H1 (cell line): ENCODE measurements around the gene RERE. TPM values are rescaled to one million over a fixed set of nuclear protein-coding genes. Genes with fewer than 3 reads are reported as not detected.

ENCODE experiments used
- CTCF ChIA-PET: fragments of 300-600 bp; sonication (Branson Sonifier 250); formaldehyde crosslinking; loops from one replicate; lab custom pipeline; 2021; ENCODE audit not compliant: partially characterized antibody; lab: Charles Lee
- POLR2A ChIA-PET: fragments of 300-600 bp; sonication (Branson Sonifier 250); formaldehyde crosslinking; loops from one replicate; lab custom pipeline; 2021; ENCODE audit warnings: inconsistent platforms; ENCODE audit not compliant: partially characterized antibody; lab: Charles Lee
- DNase-seq, 2 experiments: peaks; one replicate each; pipeline versions ENCODE4 v3.0.0 to v3.0.0-alpha.2; 2010 to 2022; ENCODE audit warnings: low spot score in 2 of 2, low read depth in 1 of 2, mixed read lengths in 1 of 2
- FAIRE-seq: peaks from 2 replicates; lab custom pipeline; 2011; peaks lifted over from hg19 to GRCh38; lab: Jason Lieb, UNC
- H2AFZ ChIP-seq: 2 replicates; pipeline ENCODE4 v1.8.1; 2012; ENCODE audit warnings: low read length, inconsistent platforms
- H2AK5ac ChIP-seq: 2 replicates; pipeline ENCODE4 v1.6.1; 2013; ENCODE audit warnings: low read depth, low read length
- H2BK120ac ChIP-seq: replicated peaks from 2 replicates; pipeline ENCODE3; 2013; ENCODE audit warnings: low read depth, low read length, inconsistent platforms
- H2BK12ac ChIP-seq: 2 replicates; pipeline ENCODE4 v1.6.1; 2013; ENCODE audit warnings: low read depth, low read length
- H2BK15ac ChIP-seq: 2 replicates; pipeline ENCODE4 v1.6.1; 2013; ENCODE audit warnings: low read length
- H2BK20ac ChIP-seq: 2 replicates; pipeline ENCODE4 v1.6.1; 2013; ENCODE audit warnings: low read length
- H2BK5ac ChIP-seq: 2 replicates; pipeline ENCODE4 v1.6.1; 2013; ENCODE audit warnings: low read depth, low read length
- H3K14ac ChIP-seq: 2 replicates; pipeline ENCODE4 v1.6.1; 2013; ENCODE audit warnings: inconsistent platforms; ENCODE audit not compliant: insufficient read length
- H3K18ac ChIP-seq: 2 replicates; pipeline ENCODE4 v1.6.1; 2013; ENCODE audit warnings: low read length; ENCODE audit errors: extremely low read depth
- H3K23ac ChIP-seq: 2 replicates; pipeline ENCODE4 v1.6.1; 2013; ENCODE audit warnings: inconsistent platforms; ENCODE audit not compliant: insufficient read length
- H3K23me2 ChIP-seq: 2 replicates; pipeline ENCODE4 v1.6.1; 2013; ENCODE audit warnings: low read depth, low read length
- H3K27ac ChIP-seq: 2 replicates; pipeline ENCODE4 v1.6.1; 2011; ENCODE audit warnings: low read depth, low read length, inconsistent platforms
- H3K27me3 ChIP-seq, 4 experiments: replicated peaks in 1 of 4; 1 replicate in 1 of 4; 2 replicates in 3 of 4; pipeline versions ENCODE4 v1.6.1 to v1.8.1; 2011 to 2013; ENCODE audit warnings: low read length in 3 of 4, mild to moderate bottlenecking in 3 of 4, inconsistent platforms in 2 of 4, mixed read lengths in 2 of 4, moderate library complexity in 1 of 4; ENCODE audit not compliant: control insufficient read depth in 3 of 4, insufficient read depth in 3 of 4; ENCODE audit errors: extremely low read depth in 1 of 4
- H3K36me3 ChIP-seq, 4 experiments: 2 replicates each; pipeline versions ENCODE4 v1.6.1 to v1.8.1; 2011 to 2013; ENCODE audit warnings: mild to moderate bottlenecking in 4 of 4, low read length in 3 of 4, moderate library complexity in 2 of 4, control low read depth in 1 of 4, inconsistent platforms in 1 of 4; ENCODE audit not compliant: insufficient read depth in 4 of 4, control insufficient read depth in 2 of 4
- H3K4ac ChIP-seq: replicated peaks from 2 replicates; pipeline ENCODE3; 2013; ENCODE audit warnings: low read length, low read depth, mixed read lengths, inconsistent platforms; ENCODE audit not compliant: insufficient read length
- H3K4me1 ChIP-seq, 4 experiments: replicated peaks in 1 of 4; 1 replicate in 1 of 4; 2 replicates in 3 of 4; pipeline versions ENCODE4 v1.6.1 to v1.8.1; 2011 to 2013; ENCODE audit warnings: low read length in 3 of 4, inconsistent platforms in 2 of 4, mixed read lengths in 1 of 4; ENCODE audit not compliant: insufficient read depth in 4 of 4, control insufficient read depth in 3 of 4
- H3K4me2 ChIP-seq, 2 experiments: 2 replicates each; pipeline versions ENCODE4 v1.6.1 to v1.8.1; 2011 to 2013; ENCODE audit warnings: low read depth in 2 of 2, low read length in 2 of 2, control low read depth in 1 of 2, inconsistent platforms in 1 of 2, mild to moderate bottlenecking in 1 of 2; ENCODE audit not compliant: insufficient read depth in 1 of 2
- H3K4me3 ChIP-seq, 4 experiments: fragments of 200-600, 300-600 bp in 1 of 4; sonication (generic), shearing (Covaris generic), sonication (Bioruptor Twin) in 1 of 4; 2 replicates each; pipeline versions ENCODE4 v1.5.1 to v1.8.1; 2011 to 2016; ENCODE audit warnings: low read length in 4 of 4, low read depth in 3 of 4, control low read depth in 2 of 4, inconsistent platforms in 2 of 4, mild to moderate bottlenecking in 2 of 4, mixed read lengths in 1 of 4, moderate library complexity in 1 of 4; ENCODE audit not compliant: insufficient read depth in 2 of 4; ENCODE audit errors: extremely low read depth in 1 of 4
- H3K56ac ChIP-seq: replicated peaks from 2 replicates; pipeline ENCODE3; 2013; ENCODE audit warnings: low read depth, mild to moderate bottlenecking, mixed read lengths, low read length, inconsistent platforms; ENCODE audit not compliant: insufficient read length
- H3K79me1 ChIP-seq: 2 replicates; pipeline ENCODE4 v1.6.1; 2013; ENCODE audit warnings: low read depth, low read length, control low read depth
- H3K79me2 ChIP-seq, 2 experiments: 2 replicates each; pipeline versions ENCODE4 v1.6.1 to v1.8.1; 2012 to 2013; ENCODE audit warnings: low read length in 2 of 2, mild to moderate bottlenecking in 2 of 2, inconsistent platforms in 1 of 2; ENCODE audit not compliant: insufficient read depth in 2 of 2, control insufficient read depth in 1 of 2
- H3K9ac ChIP-seq, 4 experiments: replicated peaks in 1 of 4; 1 replicate in 1 of 4; 2 replicates in 3 of 4; pipeline versions ENCODE4 v1.6.1 to v1.8.1; 2011 to 2013; ENCODE audit warnings: low read depth in 3 of 4, low read length in 3 of 4, control low read depth in 2 of 4, mild to moderate bottlenecking in 2 of 4, moderate library complexity in 2 of 4, inconsistent platforms in 1 of 4; ENCODE audit errors: extremely low read depth in 1 of 4
- H3K9me3 ChIP-seq, 2 experiments: 2 replicates each; pipeline versions ENCODE4 v1.6.1 to v1.8.1; 2012 to 2013; ENCODE audit warnings: mild to moderate bottlenecking in 2 of 2, moderate library complexity in 2 of 2, control low read depth in 1 of 2, inconsistent platforms in 1 of 2, low read depth in 1 of 2, low read length in 1 of 2, mixed read lengths in 1 of 2; ENCODE audit not compliant: insufficient read depth in 2 of 2
- H4K20me1 ChIP-seq, 2 experiments: replicated peaks in 1 of 2; 2 replicates each; pipeline versions ENCODE3 to v1.8.1; 2011 to 2013; ENCODE audit warnings: inconsistent platforms in 2 of 2, low read length in 2 of 2, mild to moderate bottlenecking in 1 of 2; ENCODE audit not compliant: insufficient read depth in 2 of 2, control insufficient read depth in 1 of 2
- H4K5ac ChIP-seq: 2 replicates; pipeline ENCODE4 v1.6.1; 2013; ENCODE audit warnings: low read length, low read depth, mixed read lengths, inconsistent platforms; ENCODE audit not compliant: insufficient read length
- H4K8ac ChIP-seq: 2 replicates; pipeline ENCODE4 v1.8.0; 2013; ENCODE audit warnings: mild to moderate bottlenecking, moderate library complexity, low read length, inconsistent platforms; ENCODE audit not compliant: insufficient read depth; ENCODE audit errors: extremely low read depth
- H4K91ac ChIP-seq: replicated peaks from 2 replicates; pipeline ENCODE3; 2013; ENCODE audit warnings: low read length, mixed read lengths, inconsistent platforms; ENCODE audit not compliant: insufficient read length
- ASH2L ChIP-seq: fragments of 200-600, 300-600 bp; sonication (generic); IDR thresholded peaks from one replicate; pipeline ENCODE4 v1.7.1; 2017; ENCODE audit warnings: low read length
- BRCA1 ChIP-seq: IDR thresholded peaks from 2 replicates; pipeline ENCODE4 v1.6.1; 2012; ENCODE audit warnings: low read depth, low read length, improper control_type of control experiment
- EP300 ChIP-seq, 2 experiments: IDR thresholded peaks; 1 replicate in 1 of 2; 2 replicates in 1 of 2; pipeline ENCODE4 v1.6.1; 2011 to 2012; ENCODE audit warnings: low read depth in 2 of 2, low read length in 2 of 2, mild to moderate bottlenecking in 2 of 2, borderline replicate concordance in 1 of 2, inconsistent platforms in 1 of 2, moderate library complexity in 1 of 2
- NANOG ChIP-seq: IDR thresholded peaks from 2 replicates; pipeline ENCODE4 v1.6.1; 2011; ENCODE audit warnings: low read length, low read depth, mild to moderate bottlenecking, inconsistent platforms; ENCODE audit not compliant: insufficient read depth, poor library complexity, severe bottlenecking
- RBBP5 ChIP-seq: IDR thresholded peaks from 2 replicates; pipeline ENCODE4 v1.7.1; 2012; ENCODE audit warnings: low read depth, mild to moderate bottlenecking, inconsistent platforms, low read length, moderate library complexity, borderline replicate concordance
- RXRA ChIP-seq: IDR thresholded peaks from 2 replicates; pipeline ENCODE4 v1.6.1; 2011; ENCODE audit warnings: low read depth, mild to moderate bottlenecking, low read length, moderate library complexity; ENCODE audit not compliant: insufficient read depth
- SIRT6 ChIP-seq: IDR thresholded peaks from one replicate; pipeline ENCODE4 v1.7.1; 2012; ENCODE audit warnings: low read length, inconsistent platforms
- SP1 ChIP-seq: IDR thresholded peaks from 2 replicates; pipeline ENCODE4 v1.6.1; 2011; ENCODE audit warnings: low read depth, low read length
- SRF ChIP-seq: IDR thresholded peaks from 2 replicates; pipeline ENCODE4 v1.6.1; 2011; ENCODE audit warnings: mild to moderate bottlenecking, low read depth, low read length, moderate library complexity
- TEAD4 ChIP-seq: IDR thresholded peaks from 2 replicates; pipeline ENCODE4 v1.6.1; 2012; ENCODE audit warnings: low read depth, low read length, inconsistent platforms, mixed read lengths
- ZNF274 ChIP-seq: IDR thresholded peaks from 2 replicates; pipeline ENCODE4 v1.7.0; 2012; ENCODE audit warnings: low read length, borderline replicate concordance; ENCODE audit errors: extremely low read depth
- WGBS, 2 experiments: shearing (Covaris generic) in 1 of 2; methylation state at CpG; one replicate each; pipeline versions ENCODE4 v1.1.6 to v1.1.7; 2013 to 2015; ENCODE audit warnings: low lambda C conversion rate in 2 of 2, mixed read lengths in 2 of 2, inconsistent platforms in 1 of 2, low coverage in 1 of 2, missing lambda C conversion rate in 1 of 2; ENCODE audit not compliant: insufficient replicate concordance in 2 of 2, insufficient coverage in 1 of 2, insufficient read length in 1 of 2; ENCODE audit errors: extremely low coverage in 1 of 2, missing lambda C conversion rate in 1 of 2; 5-methylcytosine and 5-hydroxymethylcytosine counted together
- polyA plus RNA-seq, 7 experiments: library from polyadenylated mRNA; depleted of rRNA in 3 of 7; stranded (reverse) in 5 of 7; unstranded in 2 of 7; fragments of >200 nt in 5 of 7; fragments of 200-250 nt in 2 of 7; gene quantifications; 1 replicate in 5 of 7; 2 replicates in 1 of 7; 4 replicates in 1 of 7; pipeline versions ENCODE4 v1.2.1 to v1.2.3, GENCODE V29; 2011 to 2013; ENCODE audit warnings: missing spikeins in 2 of 7, mixed read lengths in 2 of 7
- total RNA-seq: library from RNA; stranded (reverse); fragmentation: NEBNext Ultra II Directional; extraction: Animal tissue kit (Norgen Biotek cat#: 25700); gene quantifications from 2 replicates; pipeline ENCODE4 v1.2.1, GENCODE V29; 2021

RERE gene
- total and polyA plus RNA-seq, 2 of the 8 experiments (the other 6 are each of a cell fraction or from before 2014, with no cell fraction given) = 15.3 to 142 TPM

GRCh38 chr1:8789314-8790214 lies 27.9 kb downstream of the RERE start:
- POLR2A ChIA-PET = interaction anchor here (0.5 to 2.4 kb wide), 3 partner anchors 14 to 60 kb away, joined by 3 to 5 read pairs (median 4); no protein-coding TSS in a partner anchor
- no peak overlapping the region for H4K8ac ChIP-seq
- H3K79me2 ChIP-seq = peaks cover 0 to 68% of the 10 kb centered on the region in 2 experiments; a peak in 2 of 4 replicates
- no peak overlapping the region for H2BK15ac ChIP-seq
- peaks cover 0 to 8% of the 10 kb centered on the region in 2 experiments for H4K20me1 ChIP-seq
- 0 out of 2 replicates have a peak, but pooled peaks cover 4% of the 10 kb centered on the region for H3K79me1 ChIP-seq
- peaks cover 3 to 22% (median 10%) of the 10 kb centered on the region in 4 experiments for H3K4me1 ChIP-seq
- H3K23ac ChIP-seq = no peak overlapping the region
- no peak overlapping the region for H2BK5ac ChIP-seq
- peak overlapping the region in 1 of 4 experiments; percentile 27; a peak in 2 of 8 replicates for H3K4me3 ChIP-seq
- peak overlapping the region; percentile 64 for H2BK12ac ChIP-seq
- no peaks in the 10 kb centered on the region for H3K9me3 ChIP-seq
- no peak overlapping the region for H3K56ac ChIP-seq
- DNase-seq = peak; percentile 36 to 47
- CTCF ChIA-PET = interaction anchor here (0.8 to 1.4 kb wide), 2 partner anchors 64 to 228 kb away, joined by 3 to 4 read pairs; no protein-coding TSS in a partner anchor
- H2BK20ac ChIP-seq = no peak overlapping the region
- no peaks in the 10 kb centered on the region; a peak in 1 of 8 replicates for H3K36me3 ChIP-seq
- TF ChIP-seq ZNF274 (no peak), ASH2L (peak; percentile 24), RBBP5 (peak; percentile 69; the same call in 1 of the 2 replicates), TEAD4 (peak; percentile 91), SRF (no peak), SP1 (peak; percentile 38; the same call in 1 of the 2 replicates), NANOG (peak; percentile 45), SIRT6 (no peak), RXRA (no peak), EP300 (IDR thresholded peaks at IDR 0.05; ENCODE audit: borderline replicate concordance in 1 of 2, low read depth in 2 of 2, low read length in 2 of 2) (no peak), BRCA1 (no peak)
- TF ChIP-seq, all 59 proteins: peak for 5
- no peaks in the 10 kb centered on the region for H3K27me3 ChIP-seq
- H2AK5ac ChIP-seq = no peak overlapping the region
- no peak overlapping the region for H3K9ac ChIP-seq
- H3K23me2 ChIP-seq = 0 out of 2 replicates have a peak, but pooled peaks cover 2% of the 10 kb centered on the region
- H4K5ac ChIP-seq = no peak overlapping the region
- H4K91ac ChIP-seq = no peak overlapping the region
- no peak overlapping the region for H3K14ac ChIP-seq
- WGBS, 2 experiments = 36% methylated on average over 11 of the region's 11 CpGs; no CpG with 5 or more reads in 1 of the 2 experiments
- H2AFZ ChIP-seq = no peak overlapping the region
- H3K27ac ChIP-seq = 0 out of 2 replicates have a peak overlapping the region, but pooled peaks have one; percentile 11
- no peak overlapping the region for H3K4ac ChIP-seq
- H2BK120ac ChIP-seq = no peak overlapping the region
- FAIRE-seq = peak; percentile 7
- no peak overlapping the region for H3K18ac ChIP-seq
- peak overlapping the region; percentile 43 to 52 for H3K4me2 ChIP-seq
